VCaP (cell line): Measurements from ENCODE around the gene ZNF778.

Source experiments
- H3K27ac ChIP-seq: fragments of 450-650 bp; 2 replicates; pipeline ENCODE4 v1.5.1; 2017
- TF ChIP-seq, protein P1 (sequence below): fragments of 450-650 bp; conservative IDR thresholded peaks from 2 replicates; pipeline ENCODE4 v1.5.1; 2017; ENCODE audit warnings: mild to moderate bottlenecking, moderate library complexity

The ZNF778 gene

DNA sequence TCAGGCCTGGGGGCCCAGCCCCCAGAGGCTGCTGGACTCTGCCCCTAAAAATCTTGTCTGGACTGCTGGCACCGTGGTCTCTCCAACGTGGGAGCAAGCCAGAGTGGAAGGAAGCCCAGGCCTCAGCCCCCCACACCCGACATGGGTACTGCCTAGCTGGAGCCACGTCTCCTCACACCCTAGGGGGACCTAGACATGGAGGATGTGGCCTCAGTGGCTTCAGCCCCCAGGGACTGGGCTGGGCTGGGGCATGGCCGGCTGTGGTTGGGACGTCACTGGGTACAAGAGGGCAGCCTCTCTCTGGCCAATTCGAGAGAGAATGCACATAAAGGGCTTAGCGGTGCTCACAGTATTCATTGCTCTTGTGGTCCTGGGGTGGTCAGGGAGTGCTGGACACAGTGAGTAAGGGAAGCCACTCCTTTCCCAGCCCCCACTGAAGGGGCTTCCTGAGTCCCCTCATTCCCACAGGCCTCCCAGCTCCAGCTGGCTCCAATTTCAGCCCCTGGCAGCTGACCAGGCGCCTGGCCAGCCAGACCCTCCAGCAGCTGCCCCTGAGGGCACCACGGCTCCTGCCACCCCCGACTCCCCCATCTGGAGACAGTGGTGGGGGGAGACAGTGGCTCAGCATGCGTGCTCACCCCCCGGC lies 44.9 kb upstream of the ZNF778 start:
- no peak overlapping the region for H3K27ac ChIP-seq
- TF ChIP-seq, protein P1, sequence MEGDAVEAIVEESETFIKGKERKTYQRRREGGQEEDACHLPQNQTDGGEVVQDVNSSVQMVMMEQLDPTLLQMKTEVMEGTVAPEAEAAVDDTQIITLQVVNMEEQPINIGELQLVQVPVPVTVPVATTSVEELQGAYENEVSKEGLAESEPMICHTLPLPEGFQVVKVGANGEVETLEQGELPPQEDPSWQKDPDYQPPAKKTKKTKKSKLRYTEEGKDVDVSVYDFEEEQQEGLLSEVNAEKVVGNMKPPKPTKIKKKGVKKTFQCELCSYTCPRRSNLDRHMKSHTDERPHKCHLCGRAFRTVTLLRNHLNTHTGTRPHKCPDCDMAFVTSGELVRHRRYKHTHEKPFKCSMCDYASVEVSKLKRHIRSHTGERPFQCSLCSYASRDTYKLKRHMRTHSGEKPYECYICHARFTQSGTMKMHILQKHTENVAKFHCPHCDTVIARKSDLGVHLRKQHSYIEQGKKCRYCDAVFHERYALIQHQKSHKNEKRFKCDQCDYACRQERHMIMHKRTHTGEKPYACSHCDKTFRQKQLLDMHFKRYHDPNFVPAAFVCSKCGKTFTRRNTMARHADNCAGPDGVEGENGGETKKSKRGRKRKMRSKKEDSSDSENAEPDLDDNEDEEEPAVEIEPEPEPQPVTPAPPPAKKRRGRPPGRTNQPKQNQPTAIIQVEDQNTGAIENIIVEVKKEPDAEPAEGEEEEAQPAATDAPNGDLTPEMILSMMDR = no peak

DNA sequence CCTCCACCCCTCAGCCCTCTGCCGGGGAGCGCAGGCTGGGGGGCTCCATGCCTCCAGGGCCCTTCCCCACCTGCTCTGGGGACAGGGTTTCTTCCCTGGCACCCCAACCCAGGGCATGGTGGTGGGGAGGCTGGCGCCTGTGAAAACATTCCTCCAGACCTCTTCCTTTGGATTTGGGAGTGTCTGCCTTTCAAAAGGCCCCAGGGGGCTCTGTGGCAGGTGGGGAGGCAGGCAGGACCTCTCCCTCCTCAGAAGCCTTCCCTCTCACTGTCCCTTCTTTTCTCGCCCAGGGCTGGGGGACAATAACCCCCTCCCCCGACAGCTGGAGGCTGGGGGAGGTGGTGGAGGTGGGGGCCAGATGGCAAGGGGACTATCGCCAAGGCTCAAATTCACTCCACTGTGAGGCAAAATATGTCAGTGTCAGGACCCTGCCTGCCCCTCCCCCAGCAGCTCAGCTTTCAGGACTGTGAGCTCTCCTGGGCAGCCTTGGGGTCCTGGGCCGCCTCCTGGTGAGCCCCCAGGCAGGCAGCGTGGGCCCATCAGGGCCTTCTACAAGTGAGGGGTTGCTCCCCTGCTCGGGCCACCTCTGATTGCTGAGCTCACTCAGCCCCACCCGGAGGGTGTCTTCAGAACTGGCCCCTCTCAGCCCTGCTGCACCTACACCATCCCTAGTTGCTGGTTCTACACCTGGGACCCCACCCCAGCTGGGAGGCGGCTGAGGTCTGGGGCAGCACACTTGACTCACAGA lies 44.2 kb upstream of the ZNF778 start:
- no peak overlapping the region for H3K27ac ChIP-seq
- TF ChIP-seq, protein P1 = no peak

DNA sequence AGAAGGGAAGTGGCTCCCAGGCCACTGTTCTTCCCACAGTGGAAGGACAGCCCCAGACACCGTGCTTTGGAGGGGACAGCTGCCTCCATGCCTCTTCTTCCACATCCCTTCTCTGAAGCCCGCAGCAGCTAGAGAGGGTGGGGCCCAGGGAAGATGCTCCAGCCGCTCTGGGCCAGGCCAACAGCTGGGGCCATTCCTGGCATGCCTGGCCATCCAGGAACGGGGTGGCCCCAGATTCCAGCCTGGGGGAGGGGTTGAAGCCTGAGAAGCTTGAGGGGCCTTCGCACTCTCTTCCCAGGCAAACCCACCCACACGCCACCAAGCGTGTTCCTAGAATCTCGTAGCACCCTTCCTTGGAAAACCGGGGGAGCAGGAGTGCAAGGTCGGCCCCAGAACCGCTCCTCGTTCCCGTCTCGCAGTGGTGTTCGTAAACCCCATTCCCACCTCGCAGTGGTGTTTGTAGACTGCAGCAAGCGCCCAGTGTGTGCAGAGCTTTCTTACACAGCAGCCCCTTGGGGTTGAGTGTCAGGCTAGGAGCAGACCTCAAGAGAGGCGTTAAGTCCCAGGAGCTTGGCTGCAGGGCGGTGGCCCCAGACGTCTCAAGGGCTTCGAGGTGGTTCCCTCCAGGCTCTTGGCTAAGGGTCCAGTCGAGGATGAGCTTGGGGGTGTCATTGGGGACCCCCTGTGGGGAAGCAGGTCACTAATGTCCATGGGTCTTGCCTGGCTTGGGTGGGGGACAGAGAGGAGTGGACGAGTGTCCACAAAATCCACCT lies 43.3 kb upstream of the ZNF778 start:
- TF ChIP-seq, protein P1 = no peak
- H3K27ac ChIP-seq = no peak overlapping the region

DNA sequence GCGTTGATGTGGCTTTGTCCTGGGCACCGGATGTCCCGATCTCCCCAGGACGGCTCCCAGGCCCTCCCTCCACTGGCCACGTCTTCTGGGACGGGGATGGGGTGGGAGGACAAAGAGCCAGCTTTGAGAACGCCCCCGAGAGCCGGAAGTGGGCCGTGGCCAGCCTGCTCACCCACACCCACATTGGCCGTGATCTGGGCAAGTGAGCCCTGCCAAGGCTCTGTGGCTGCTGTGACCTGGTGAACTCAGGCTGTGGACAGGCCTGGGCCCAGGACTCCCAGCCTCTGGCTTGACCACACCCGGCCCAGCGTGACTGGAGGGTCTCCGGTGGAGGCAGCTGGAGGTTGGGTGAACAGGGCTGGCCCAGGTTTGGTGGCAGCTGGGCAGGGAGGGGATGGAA lies 42.6 kb upstream of the ZNF778 start:
- TF ChIP-seq, protein P1 = no peak
- no peak overlapping the region for H3K27ac ChIP-seq

DNA sequence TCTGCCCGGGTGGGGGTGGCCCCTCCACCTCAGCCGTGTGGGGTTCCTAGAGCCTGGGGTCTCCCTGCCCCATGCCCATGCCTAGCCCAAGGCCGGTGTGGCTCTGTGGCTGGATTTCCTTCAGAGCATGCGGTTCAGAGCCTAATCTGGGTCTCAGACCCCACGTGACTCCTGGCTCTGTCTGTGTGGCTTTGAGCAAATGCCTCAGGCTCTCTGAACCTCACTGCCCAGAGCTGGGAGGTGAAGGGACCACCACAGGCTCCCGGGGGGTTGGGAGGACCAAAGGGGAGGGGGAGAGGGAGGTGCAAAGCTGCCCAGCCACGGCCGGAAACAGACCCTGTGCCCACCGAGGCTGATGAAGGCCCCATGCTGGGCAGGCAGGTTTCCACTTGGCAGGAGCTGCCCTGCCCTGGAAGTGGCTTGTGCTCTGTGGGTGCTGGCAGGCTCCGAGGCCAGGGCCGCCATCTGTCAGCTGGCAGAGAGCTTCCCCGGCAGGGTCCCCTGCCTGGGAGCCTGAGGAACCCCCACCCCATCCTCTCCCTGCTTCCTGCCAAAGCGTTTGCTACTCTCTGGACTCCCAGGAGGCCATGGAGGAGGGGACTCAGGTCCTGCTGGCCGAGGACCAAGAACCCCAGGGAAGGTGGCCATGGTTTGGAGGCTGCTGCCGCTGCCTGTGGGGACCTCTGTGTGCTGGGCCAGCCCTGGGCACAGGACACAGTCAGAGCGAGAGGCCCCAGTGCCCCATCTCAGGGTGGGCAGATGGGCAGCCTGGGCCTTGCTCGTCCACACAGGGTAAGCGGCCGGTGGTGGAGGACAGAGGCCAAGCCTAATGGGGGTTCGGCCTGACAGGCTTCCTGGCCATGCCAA lies 42.0 kb upstream of the ZNF778 start:
- no peak overlapping the region for H3K27ac ChIP-seq
- TF ChIP-seq, protein P1 = no peak

DNA sequence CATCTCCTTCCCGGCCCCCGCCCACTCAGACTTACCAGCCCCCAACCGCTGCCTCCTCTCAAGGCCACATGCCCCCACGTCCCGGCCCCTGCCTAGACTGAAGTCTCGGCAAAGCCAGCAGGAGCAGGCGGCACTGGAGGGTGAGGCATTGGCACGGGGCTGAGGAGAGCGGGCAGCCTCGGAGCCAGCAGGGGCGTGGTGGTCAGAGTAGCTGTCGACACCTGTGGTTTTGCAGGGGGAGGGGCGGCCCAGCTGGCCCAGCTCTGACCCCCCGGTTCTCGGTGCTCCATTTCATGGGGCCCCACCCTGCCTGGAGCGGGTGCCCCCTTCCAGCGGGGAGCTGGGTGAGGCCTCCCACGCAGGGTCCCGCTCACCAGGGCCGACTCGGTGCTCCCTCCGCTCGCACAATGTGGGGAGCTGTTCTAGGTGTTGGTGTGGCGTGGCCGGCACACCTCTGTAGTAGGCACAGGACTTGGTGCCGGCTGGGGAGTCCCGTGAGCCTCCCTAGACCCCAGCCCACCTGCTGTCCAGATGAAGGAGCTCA lies 41.3 kb upstream of the ZNF778 start:
- no peak overlapping the region for H3K27ac ChIP-seq
- TF ChIP-seq, protein P1 = no peak
